CD4-positive, alpha-beta T cell treated with Interleukin-17A for 4 hours (primary cell): ENCODE measurements around the gene GBP7.
"Not testable (repeated sequence)": the region's sequence is repeated elsewhere in the genome, so short reads cannot be mapped to it uniquely, and the experiment has no call there.

Source experiments
- DNase-seq: peaks from one replicate; pipeline ENCODE4 v3.0.0-alpha.2; 2020; ENCODE audit warnings: mixed read lengths

GBP7 gene

GRCh38 chr1:89169166-89169565, 6.6 kb downstream of the GBP7 start:
- no peak for DNase-seq

DNA sequence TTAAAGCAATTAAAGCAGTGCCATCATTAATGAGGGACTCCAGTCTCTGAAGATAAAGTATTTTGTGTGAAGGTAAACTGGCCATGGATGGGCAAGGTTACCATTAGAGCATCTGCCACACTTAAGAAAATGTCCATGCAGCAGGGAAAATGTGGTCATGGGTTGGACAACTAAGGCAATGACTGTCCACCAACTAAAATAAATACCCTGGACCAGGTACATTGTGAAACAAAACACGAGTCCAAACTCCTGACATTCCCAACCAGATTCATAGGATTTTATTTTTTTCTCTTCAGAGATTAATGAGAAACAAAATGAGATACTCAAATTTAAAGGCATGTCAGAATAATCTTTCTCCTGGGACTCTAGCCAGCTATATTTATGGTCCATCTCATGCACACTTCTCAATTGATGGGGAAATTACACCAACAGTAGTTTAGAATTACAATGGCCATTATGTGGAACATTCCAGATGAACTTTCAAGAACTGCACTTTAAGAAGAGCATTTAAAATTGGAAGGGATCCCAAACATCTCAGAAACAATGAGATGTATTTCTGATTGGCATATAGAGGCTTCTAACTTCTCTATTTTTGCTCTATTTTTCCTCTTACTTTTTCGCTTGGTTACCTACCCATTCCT, 8.1 kb downstream of the GBP7 start:
- DNase-seq, result no peak

DNA sequence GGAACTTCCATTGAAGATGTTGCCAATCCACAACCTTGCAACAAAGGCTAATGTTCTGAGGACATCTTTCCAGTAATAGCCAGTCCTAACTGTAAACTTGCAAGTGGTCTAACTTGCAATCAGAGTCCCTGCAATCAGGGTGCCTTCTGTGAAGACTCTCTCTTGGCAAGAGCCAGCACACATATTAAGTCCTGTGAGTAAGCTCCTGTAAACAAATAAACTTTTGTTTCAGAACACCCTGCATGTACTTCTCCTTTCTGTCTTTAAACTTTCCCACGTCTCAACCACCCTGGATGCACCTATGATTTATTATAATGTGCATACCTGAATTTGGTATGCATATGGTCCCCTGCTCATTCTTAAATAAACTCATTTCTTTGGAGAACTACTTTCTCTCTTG, 9.1 kb downstream of the GBP7 start:
- DNase-seq, result no peak

GRCh38 chr1:89165811-89166210, 10.0 kb downstream of the GBP7 start:
- DNase-seq, result no peak

DNA sequence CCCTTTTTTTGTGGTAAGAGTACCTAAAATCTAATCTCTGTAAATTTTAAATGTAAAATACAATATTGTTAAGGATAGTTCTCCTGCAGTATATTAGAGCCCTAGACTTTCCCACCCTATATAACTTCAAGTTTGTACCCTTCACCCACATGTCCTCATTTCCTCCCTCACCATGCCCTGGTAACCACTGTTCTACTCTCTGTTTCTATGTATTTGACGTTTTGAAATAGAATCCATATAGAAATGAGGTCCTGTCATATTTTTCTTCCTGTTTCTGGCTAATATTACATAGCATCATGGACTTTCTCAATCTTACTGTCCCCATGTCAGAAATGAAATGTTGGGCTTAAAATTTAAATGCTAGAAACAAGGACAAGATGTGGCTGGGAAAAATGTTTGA, 24.8 kb downstream of the GBP7 start:
- no peak for DNase-seq

GRCh38 chr1:89149976-89150375, 25.8 kb downstream of the GBP7 start:
- DNase-seq, result no peak

GRCh38 chr1:89149229-89149628, 26.6 kb downstream of the GBP7 start:
- DNase-seq, result peak; percentile 15

GRCh38 chr1:89147678-89148658, 27.8 kb downstream of the GBP7 start:
- no peak for DNase-seq

DNA sequence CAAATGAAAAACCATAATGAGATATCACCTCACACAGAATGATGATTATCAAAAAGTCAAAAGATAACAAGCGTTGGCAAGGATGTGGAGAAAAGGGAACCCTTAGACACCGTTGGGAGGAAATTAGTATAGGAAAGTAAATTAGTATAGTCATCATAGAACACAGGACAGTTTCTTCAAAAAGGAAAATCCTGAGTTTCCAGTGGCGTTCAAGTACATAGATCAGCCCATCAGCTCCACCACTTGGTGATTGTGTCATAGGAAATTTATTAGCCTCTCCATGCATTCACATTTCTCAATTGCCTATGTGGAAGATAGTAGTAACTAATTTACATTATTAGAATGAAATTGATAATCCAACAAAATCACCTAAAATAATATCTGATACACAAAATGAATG, 29.1 kb downstream of the GBP7 start:
- no peak for DNase-seq

DNA sequence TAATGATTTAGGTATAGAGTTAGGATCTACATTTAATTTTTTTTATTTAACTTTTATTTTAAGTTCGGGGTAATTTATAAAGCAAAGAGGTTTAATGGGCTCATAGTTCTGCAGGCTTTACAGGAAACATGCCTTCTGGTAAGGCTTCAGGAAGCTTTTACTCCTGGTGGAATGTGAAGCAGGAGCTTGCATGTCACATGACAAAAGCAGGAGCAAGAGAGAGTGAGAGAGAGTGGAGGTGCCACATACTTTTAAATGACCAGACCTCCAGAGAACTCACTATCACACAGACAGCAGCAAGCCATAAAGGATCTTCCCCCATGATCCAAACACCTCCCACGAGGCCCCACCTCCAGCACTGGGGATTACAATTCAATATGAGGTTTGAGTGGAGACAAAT, 32.3 kb downstream of the GBP7 start:
- DNase-seq, result no peak

- no peak for DNase-seq
Measured at GRCh38 chr1:89142160-89142559, 33.6 kb downstream of the GBP7 start.

DNA sequence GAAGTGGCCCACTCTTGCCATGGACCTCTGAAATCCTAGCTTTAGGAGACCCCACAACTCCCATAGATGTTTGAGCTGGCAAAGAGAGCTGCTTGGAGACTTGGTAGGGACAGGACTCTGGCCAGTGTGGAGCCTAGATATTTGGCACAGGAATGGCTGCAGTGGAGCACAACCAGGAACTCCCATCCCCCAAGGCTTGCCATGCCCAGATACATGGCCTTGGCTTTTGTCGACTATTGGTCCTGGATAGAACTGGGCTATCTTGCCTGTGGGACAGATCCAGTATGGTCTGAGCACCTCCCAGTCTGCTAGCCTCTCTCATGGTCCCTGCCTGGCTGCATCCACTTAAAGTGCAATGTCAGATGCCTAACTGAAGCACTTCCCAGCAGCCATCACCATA, 42.1 kb downstream of the GBP7 start:
- no peak for DNase-seq

DNA sequence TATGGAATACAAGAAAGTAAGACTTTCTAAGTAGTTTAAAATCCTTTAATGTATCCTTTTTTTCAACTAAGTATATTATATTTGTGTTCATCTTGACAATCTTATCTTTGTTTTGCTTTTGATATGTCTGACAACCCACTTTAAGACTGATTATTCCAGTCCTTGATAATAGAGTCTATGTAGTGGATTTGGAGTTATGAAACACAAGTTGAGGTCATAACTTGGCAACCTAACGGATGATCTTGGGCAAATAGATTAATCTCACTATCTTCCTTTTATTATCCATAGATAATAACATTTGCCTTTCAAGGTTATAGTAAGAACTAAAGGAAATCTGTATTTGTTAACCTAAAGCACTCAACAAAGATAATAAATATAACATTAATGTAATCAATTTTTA, 45.1 kb downstream of the GBP7 start:
- no peak for DNase-seq

DNA sequence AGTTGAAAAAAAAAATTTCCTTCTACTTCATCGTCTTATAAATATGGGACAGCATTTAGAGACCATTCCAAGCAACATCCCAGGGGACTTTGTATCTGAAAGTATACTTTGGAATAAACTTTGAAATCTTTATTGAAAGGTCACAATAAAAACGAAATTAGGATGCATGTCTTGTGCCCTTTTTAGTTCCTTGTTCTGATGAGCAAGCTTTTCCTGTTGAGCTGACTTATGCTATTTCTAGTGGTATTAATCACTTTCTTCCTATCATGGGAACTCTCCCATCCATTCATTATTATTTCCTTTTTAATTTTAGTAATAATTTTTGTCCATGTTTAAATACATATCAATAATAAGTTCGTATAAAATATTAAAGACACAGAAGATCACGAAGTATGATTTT, 45.9 kb downstream of the GBP7 start:
- no peak for DNase-seq

DNA sequence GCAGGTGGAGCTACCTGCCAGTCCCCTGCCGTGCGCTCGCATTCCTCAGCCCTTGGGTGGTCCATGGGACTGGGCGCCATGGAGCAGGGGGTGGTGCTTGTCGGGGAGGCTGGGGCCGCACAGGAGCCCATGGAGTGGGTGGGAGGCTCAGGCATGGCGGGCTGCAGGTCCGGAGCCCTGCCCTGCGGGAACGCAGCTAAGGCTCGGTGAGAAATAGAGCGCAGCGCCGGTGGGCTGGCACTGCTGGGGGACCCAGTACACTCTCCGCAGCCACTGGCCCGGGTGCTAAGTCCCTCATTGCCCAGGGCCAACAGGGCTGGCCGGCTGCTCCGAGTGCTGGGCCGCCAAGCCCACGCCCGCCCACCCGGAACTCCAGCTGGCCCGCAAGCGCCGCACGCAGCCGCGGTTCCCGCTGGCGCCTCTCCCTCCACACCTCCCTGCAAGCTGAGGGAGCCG, 47.8 kb downstream of the GBP7 start:
- DNase-seq, result not testable (repeated sequence)

DNA sequence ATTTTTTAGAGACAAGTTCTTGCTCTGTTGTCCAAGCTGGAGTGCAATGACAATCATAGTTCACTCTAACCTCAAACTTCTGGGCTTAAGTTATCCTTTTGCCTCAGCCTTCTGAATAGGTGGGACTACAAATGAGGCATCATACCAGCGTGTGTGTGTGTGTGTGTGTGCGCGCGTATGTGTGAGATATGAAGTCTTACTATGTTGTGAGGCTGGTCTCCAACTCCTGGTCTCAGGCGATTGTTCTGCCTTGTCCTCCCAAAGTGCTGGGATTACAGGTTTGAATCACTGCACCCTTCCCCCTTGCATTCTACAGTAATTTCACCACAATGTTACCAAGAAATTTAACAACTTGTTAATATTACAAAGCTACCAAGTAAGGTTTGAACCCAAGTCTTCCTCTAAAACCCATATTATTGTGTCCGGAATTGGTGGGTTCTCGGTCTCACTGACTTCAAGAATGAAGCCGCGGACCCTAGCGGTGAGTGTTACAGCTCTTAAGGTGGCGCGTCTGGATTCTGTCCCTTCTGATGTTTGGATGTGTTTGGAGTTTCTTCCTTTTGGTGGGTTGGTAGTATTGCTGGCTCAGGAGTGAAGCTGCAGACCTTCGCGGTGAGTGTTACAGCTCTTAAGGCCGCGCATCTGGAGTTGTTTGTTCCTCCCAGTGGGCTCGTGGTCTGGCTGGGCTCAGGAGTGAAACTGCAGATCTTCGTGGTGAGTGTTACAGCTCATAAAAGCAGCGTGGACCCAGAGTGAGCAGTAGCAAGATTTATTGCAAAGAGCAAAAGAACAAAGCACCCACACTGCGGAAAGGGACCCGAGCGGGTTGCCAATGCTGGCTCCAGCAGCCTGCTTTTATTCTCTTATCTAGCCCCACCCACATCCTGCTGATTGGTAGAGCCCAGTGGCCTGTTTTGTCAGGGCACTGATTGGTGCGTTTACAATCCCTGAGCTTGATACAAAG, 48.9 kb downstream of the GBP7 start:
- peak; percentile 86 for DNase-seq

- DNase-seq, result peak; percentile 45
Measured at GRCh38 chr1:89125913-89126580, 49.8 kb downstream of the GBP7 start, which contains the start of gene GBP2. TSS of gene GBP2 (minus strand) at chr1:89126114. CDS start at chr1:89121966, 4,148 bp downstream.

DNA sequence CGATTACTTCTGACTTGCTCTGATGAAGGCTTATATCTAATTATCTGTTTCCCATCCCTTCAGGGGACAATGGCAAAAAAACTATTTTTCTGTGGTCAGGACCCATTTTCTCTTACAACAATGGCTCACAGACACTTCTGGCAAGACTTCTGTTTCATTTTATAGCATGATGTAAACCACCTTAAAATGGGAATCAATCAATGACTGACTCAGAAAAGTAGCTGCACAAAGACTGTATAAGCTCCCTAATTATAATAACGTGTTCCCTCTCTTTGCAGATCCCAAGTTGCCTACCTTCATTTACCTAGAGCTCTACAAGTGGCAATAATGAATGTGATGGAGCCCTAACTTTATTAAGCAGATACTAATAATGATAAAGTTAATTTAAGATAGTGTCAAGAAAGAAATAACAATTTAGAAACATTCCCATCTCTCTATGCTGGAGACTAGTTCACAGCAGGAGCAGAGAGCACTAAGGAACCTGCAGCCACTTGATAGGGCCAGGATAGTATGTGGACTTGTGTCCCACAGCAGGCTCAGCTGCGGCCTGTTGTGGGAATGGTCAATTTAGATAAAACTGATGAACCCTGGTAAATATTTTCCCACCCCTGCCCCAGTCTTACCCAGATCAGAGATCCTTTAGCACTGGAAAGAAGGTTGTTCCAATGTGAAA, 50.4 kb downstream of the GBP7 start:
- DNase-seq, result no peak

- DNase-seq, result no peak
Measured at GRCh38 chr1:89121641-89122040, 54.2 kb downstream of the GBP7 start.

DNA sequence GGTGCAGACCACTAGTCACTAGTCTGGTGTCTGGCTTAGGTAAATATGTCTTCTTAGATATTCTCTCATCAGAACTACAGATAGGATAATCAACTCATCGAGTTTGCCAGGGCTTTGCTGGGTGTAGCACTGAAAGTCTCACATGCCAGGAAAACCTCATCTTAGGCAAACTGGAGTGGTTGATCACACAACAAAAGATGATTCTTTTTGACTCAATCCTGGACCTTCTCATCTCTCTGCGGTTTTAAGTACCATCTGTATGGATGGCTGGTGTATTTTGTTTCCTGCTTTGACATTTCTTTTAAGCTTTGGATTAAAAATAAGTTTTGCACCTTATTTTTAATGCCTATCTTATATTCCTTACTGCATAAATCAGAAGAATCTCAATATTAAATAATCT, 61.1 kb downstream of the GBP7 start:
- no peak for DNase-seq

GRCh38 chr1:89112871-89113613, 62.8 kb downstream of the GBP7 start:
- no peak for DNase-seq
